HG03280 (cell line): ENCODE results near the gene NUPR2.
"Not testable (repeated sequence)": the region's sequence is repeated elsewhere in the genome, so short reads cannot be mapped to it uniquely, and the experiment has no call there.

Source experiments
- ATAC-seq: cut with Tn5 transposase; IDR thresholded peaks from one replicate; pipeline ENCODE4 v1.9.1; 2021; ENCODE audit warnings: mild to moderate bottlenecking, moderate library complexity; ENCODE audit not compliant: unreplicated experiment

The NUPR2 gene, protein sequence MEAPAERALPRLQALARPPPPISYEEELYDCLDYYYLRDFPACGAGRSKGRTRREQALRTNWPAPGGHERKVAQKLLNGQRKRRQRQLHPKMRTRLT

DNA sequence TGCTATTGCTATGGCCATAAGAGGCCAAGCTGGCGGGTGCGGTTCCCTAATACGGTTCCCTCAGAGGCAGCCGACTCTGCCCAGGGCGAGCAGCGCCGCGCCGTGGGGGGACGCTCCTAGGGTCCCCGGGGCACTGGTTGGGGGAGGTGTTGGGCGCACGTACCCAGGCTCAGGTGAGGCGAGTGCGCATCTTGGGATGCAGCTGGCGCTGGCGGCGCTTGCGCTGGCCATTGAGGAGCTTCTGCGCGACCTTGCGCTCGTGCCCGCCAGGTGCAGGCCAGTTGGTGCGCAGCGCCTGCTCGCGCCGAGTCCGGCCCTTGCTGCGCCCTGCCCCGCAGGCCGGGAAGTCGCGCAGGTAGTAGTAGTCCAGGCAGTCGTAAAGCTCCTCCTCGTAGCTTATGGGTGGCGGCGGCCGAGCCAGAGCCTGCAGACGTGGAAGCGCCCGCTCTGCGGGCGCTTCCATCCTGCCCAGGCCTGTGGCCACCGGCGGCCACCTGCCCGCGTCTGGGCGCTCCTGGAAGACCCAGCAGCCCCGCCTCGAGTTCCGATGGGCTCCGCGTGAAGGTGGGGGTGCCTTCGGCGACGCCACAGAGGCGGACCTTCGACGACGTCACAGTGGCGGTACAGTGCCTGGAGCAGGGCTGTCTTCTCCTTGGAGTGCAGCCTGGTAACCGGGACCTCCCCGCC is at the start of gene NUPR2:
NUPR2 (minus strand) TSS at position 566 of the 687 bp plus-strand sequence; CDS start at position 463, 103 bp downstream.
- no peak for ATAC-seq

GRCh38 chr7:56157238-56157790 is 41.1 kb upstream of the NUPR2 start:
- no peak for ATAC-seq

- not testable (repeated sequence) for ATAC-seq
These were observed 14.8 kb upstream of the NUPR2 start for GRCh38 chr7:56131062-56131461.

GRCh38 chr7:56127241-56127975 is 11.2 kb upstream of the NUPR2 start:
- ATAC-seq: no peak

DNA sequence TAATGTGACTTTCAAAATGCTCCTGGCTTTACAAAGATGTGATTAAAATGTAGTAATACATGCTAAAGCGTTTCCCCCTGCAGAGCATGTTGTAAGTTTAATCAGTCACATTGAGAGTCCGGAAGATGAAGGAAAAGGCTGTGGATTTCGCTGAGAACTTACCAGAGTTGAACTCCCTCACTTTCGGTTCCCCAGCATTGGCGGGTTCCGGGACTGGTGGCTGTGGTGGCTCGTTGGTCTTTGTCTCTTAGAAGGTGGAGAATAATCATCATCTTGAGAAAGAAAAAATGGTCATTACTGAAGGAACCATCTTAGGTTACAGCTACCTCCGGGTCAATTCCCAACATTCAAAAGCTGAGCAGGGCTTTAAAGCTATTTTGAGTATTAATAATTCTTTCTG is 9.6 kb upstream of the NUPR2 start:
- no peak for ATAC-seq

DNA sequence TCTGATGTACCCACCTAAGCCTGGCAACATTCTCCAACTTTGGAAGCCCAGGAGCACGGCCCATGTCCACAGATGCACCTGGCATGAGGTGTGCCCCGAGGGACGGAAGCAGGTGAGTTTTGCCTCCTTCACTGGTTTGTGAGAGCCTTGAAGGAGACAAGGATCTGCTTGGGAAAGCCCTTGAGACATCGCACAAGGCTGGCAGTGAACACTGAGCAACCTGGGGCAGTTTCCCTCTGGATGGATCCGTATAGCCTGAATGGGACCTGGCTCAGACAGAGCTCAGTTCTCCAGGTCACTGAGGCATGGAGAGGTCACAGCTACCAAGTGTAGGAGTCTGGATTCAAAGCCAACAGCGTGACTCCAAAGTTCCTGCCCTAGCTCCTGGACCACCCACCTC is 8.8 kb upstream of the NUPR2 start:
- no peak for ATAC-seq

GRCh38 chr7:56121440-56121839 is 5.2 kb upstream of the NUPR2 start:
- no peak for ATAC-seq

DNA sequence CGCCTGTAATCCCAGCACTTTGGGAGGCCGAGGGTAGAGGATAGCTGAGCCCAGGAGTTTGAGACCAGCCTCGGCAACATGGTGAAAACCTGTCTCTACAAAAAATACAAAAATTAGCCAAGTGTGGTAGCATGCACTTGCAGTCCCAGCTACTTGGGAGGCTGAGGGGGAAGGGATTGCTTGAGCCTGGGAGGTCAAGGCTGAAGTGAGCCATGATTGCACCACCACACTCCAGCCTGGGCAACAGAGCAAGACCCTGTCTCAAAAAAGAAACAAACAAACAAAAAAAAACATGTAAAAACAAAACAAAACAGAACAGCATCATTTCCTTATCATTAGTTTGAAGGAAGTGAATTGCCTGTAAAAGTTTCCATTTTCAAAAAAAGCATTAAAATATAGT is 4.0 kb downstream of the NUPR2 start:
- ATAC-seq: not testable (repeated sequence)

DNA sequence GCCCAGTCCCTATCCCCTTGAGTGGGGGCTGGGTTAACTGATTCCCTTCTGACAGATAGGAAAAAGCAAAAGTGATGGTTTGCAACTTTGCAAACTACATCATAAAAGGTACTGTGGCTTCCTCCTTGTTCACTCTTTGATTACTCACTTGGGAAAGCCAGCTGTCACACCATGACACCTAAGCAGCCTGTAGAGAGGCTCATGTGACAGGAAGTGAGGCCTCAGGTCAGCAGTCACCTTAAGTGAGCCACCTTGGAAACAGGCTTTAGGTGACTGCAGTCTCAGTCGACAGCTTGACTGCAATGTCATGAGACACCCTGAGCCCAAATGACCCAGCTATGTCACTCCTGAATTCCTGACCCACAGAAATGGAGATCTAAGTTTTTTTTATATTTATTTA is 5.6 kb downstream of the NUPR2 start:
- no peak for ATAC-seq

GRCh38 chr7:56107954-56108258 is 8.3 kb downstream of the NUPR2 start:
- no peak for ATAC-seq

DNA sequence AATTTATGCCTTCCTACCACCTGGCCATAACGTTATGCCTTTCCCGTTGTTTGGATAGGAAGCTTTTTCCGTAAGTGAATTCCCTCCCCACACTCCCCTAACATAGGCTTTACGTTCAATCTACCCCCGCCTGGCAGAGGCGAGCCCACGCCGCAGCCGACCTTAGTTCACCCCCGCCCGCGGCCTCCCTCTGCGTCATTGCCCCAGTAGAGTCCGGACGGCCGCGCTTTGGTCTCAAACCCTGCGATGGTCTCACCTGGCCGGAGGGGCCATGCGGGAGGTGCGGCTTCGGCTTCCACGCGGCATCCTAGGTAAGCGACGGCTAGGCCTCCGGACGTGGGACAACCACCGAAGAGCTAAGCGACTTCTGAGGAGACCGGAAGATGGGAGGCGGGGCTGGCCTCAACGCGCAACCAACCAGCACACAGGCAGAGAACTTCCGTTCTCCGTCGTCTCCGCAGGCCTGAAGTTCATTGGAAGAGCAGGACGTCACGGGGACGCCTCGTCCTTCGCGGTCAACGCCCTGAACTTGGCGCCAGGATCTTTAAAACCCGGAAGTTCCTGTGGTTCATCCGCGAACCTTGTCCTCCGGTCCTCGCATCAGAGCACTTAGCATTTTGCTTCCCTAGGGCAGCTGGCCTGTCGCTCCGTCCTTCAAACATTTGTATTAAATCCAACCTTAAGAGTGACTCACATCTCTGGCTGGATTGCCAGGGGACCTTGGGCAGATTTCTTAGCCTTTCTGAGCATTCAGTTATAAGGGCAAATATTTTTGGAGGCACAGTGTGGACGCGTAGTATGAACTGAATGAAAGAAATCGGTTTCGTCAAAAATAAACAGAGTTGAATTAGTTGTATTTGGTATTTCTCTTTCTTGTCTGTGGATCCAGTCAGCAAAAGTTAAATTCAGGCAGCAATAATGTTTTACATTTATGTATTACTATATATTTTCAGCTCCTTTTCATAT is 9.8 kb downstream of the NUPR2 start, which contains the start of gene CHCHD2:
CHCHD2 (minus strand) TSS at position 369 of the 966 bp plus-strand sequence; CDS start at position 306, 63 bp downstream.
- ATAC-seq: peak; percentile 100

DNA sequence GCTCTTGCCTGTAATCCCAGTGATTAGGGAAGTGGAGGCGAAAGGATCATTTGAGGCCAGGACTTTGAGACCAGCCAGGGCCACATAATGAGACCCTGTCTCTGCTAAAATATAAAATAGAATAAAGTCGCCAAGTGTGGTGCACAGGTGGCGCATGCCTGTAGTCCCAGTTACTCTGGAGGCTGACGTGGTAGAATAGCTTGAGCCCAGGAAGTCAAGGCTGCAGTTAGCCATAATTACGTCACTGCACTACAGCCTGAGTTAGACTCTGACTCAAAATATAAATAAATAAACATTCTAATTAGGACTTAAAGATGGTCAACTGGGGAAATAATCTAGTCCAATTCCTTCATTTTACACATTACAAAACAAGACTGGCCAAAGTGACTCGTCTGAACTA is 10.7 kb downstream of the NUPR2 start:
- ATAC-seq: no peak

GRCh38 chr7:56104138-56104537 is 12.1 kb downstream of the NUPR2 start:
- not testable (repeated sequence) for ATAC-seq

DNA sequence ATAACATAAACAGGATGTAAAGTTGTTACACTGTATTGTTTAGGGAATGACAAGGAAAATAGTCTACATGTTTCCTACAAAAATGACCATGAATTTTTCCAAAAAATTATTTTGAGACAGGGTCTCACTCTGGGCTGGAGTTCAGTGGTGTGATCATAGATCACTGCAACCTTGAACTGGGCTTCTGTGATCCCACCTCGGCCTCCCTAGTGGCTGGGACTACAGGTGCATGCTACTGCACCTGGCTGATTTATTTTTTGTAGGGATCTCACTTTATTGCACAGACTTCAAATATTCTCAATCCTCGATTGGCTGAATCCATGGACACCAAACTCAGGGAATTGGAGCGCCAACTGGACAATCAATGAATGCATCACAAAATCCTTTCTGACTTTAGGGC is 16.6 kb downstream of the NUPR2 start:
- no peak for ATAC-seq

DNA sequence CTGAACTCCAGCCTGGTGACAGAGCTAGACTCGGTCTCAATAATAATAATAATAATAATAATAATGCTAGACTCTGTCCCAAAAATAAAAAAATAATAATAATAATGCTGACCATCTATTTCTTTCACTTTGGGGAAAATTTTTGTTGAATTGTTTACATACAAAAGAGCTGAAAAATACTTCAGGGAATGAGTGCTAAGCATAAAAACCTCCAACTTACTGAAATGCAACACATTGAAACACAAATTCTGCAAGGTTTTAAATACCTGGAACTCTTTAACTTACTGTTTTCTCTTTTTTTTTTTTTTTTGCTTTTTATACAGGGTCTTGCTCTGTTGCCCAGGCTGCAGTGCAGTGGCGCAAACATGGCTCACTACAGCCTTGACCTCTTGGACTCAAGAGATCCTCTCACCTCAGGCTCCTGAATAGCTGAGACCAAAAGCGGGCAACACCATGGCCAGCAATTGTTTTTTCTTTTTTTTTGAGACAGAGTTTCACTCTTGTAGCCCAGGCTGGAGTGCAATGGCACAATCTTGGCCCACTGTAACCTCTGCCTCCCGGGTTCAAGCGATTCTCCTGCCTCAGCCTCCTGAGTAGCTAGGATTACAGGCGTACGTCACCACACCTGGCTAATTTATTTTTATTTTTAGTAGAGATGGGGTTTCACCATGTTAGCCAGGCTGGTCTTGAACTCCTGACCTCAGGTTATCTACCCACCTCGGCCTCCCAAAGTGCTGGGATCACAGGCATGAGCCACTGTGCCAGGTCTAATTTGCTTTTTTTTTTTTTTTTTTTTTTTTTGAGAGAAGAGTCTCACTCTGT is 17.8 kb downstream of the NUPR2 start:
- ATAC-seq: not testable (repeated sequence)

GRCh38 chr7:56097700-56098099 is 18.5 kb downstream of the NUPR2 start:
- ATAC-seq: no peak

GRCh38 chr7:56092789-56093531 is 23.3 kb downstream of the NUPR2 start, which contains the start of gene PHKG1:
TSS of gene PHKG1 (minus strand) at chr7:56092952. CDS start at chr7:56088941, 4,011 bp downstream.
- no peak for ATAC-seq

- not testable (repeated sequence) for ATAC-seq
These were observed 23.8 kb downstream of the NUPR2 start for GRCh38 chr7:56092388-56092787.

- ATAC-seq: no peak
These were observed 24.6 kb downstream of the NUPR2 start for GRCh38 chr7:56091591-56091990.
